SKM-1 (cell line): ENCODE data around the gene NFKB1.
"Not testable (repeated sequence)": the region's sequence is repeated elsewhere in the genome, so short reads cannot be mapped to it uniquely, and the experiment has no call there.

Experiments used
- DNase-seq: peaks from one replicate; lab custom pipeline; 2025; ENCODE audit not compliant: unreplicated experiment; lab: John Stamatoyannopoulos, UW

NFKB1 gene

GRCh38 chr4:102593147-102593546 is 92.0 kb downstream of the NFKB1 start:
- no peak for DNase-seq

GRCh38 chr4:102594000-102594399 is 92.8 kb downstream of the NFKB1 start:
- no peak for DNase-seq

- DNase-seq, result no peak
These were observed 95.4 kb downstream of the NFKB1 start for GRCh38 chr4:102596532-102596931.

- DNase-seq, result no peak
These were observed 97.1 kb downstream of the NFKB1 start for GRCh38 chr4:102598086-102598761.

GRCh38 chr4:102598762-102599374 is 97.7 kb downstream of the NFKB1 start:
- DNase-seq, result no peak

GRCh38 chr4:102599455-102599854 is 98.3 kb downstream of the NFKB1 start:
- no peak for DNase-seq

GRCh38 chr4:102599886-102600285 is 98.7 kb downstream of the NFKB1 start:
- DNase-seq, result no peak

- DNase-seq, result no peak
These were observed 99.5 kb downstream of the NFKB1 start for GRCh38 chr4:102600689-102601088.

- DNase-seq, result no peak
These were observed 100.5 kb downstream of the NFKB1 start for GRCh38 chr4:102601586-102602227.

- no peak for DNase-seq
These were observed 103.2 kb downstream of the NFKB1 start for GRCh38 chr4:102604222-102604940.

GRCh38 chr4:102606261-102606660 is 105.1 kb downstream of the NFKB1 start:
- DNase-seq, result no peak

- no peak for DNase-seq
These were observed 105.8 kb downstream of the NFKB1 start for GRCh38 chr4:102606846-102607450.

GRCh38 chr4:102608190-102608589 is 107.0 kb downstream of the NFKB1 start:
- DNase-seq, result no peak

GRCh38 chr4:102610007-102610406 is 108.8 kb downstream of the NFKB1 start:
- DNase-seq, result no peak

GRCh38 chr4:102610476-102610875 is 109.3 kb downstream of the NFKB1 start:
- DNase-seq, result no peak

- no peak for DNase-seq
These were observed 111.1 kb downstream of the NFKB1 start for GRCh38 chr4:102612210-102612609.

GRCh38 chr4:102612824-102613366 is 111.7 kb downstream of the NFKB1 start:
- no peak for DNase-seq

GRCh38 chr4:102614801-102615200 is 113.6 kb downstream of the NFKB1 start:
- DNase-seq, result no peak

GRCh38 chr4:102616636-102617035 is 115.5 kb downstream of the NFKB1 start:
- no peak for DNase-seq

GRCh38 chr4:102619021-102619420 is 117.9 kb downstream of the NFKB1 start:
- DNase-seq, result not testable (repeated sequence)
